ENCODE measurements around the gene ATP10B.

The ATP10B gene

GRCh38 chr5:160547061-160547460 lies 304.9 kb downstream of the ATP10B start:
- no peak for DNase-seq (ENCODE audit: low spot score)
- no peak overlapping the region for H3K27ac ChIP-seq
- no peak for TF ChIP-seq CTCF (IDR thresholded peaks at IDR 0.05)
- no peak overlapping the region for H3K4me3 ChIP-seq

DNA sequence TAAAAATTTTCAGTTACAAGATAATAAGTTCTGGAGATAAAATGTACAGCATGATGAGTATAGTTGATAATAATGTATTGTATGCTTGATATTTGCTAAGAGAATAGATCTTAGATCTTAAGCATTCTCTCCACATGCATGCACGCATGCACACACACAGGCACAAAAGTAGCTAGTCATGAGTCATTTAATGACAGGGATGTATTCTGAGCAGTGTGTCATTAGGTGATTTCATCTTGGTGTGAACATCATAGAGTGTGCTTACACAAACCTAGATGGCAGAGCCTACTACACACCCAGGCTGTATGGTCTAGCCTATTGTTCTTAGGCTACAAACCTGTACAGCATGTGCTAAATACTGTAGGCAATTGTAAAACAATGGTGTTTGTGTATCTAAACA lies 306.2 kb downstream of the ATP10B start:
- DNase-seq (ENCODE audit: low spot score) = no peak
- H3K27ac ChIP-seq = no peak overlapping the region
- no peak for TF ChIP-seq CTCF (IDR thresholded peaks at IDR 0.05)
- no peak overlapping the region for H3K4me3 ChIP-seq

DNA sequence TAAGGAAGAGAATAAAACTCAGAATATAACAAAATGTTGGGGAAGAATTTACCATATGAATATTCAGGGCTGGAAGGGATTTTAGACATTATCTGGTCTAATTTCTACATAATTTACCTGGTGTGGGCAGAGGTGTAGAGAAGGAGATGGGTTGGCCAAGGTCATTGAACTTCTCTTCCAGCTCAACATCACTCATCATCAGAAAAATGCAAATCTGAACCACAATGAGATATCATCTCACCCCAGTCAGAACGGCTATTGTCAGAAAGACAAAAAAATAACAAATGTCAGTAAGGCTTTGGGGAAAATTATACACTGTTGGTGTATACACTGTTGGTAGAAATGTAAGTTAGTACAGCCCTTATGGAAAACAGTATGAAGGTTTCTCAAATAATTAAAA lies 308.6 kb downstream of the ATP10B start:
- Histone ChIP-seq H3K4me3 (no peak overlapping the region), H3K27ac (no peak overlapping the region)
- no peak for TF ChIP-seq CTCF (IDR thresholded peaks at IDR 0.05)
- DNase-seq (ENCODE audit: low spot score) = no peak

- TF ChIP-seq CTCF (IDR thresholded peaks at IDR 0.05) = no peak
- H3K27ac ChIP-seq = no peak overlapping the region
- no peak for DNase-seq (ENCODE audit: low spot score)
- no peak overlapping the region for H3K4me3 ChIP-seq
Observed at GRCh38 chr5:160542840-160543239, 309.2 kb downstream of the ATP10B start.

DNA sequence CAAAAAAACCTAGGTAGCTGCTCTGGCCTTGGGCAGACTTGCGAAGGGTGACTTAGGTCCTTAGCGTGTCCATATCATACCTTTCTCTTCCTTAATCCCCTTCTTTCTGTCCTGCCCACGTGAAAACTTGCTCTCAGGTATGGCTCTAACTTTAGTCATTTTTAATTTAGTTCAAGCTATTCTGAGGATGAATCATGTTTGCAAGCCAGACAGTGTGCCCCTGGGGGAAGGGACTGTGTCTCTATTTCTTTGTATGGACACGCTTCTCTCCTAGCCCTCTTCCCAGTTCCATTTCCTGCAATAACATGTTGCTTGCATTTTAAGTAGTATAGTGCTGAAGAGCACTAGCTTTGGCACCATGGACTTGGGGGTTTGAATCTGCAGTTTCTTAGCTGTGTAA lies 309.7 kb downstream of the ATP10B start:
- TF ChIP-seq CTCF (IDR thresholded peaks at IDR 0.05) = no peak

GRCh38 chr5:160539431-160539830 lies 312.6 kb downstream of the ATP10B start:
- DNase-seq (ENCODE audit: low spot score) = no peak
- Histone ChIP-seq H3K27ac (no peak overlapping the region), H3K4me3 (no peak overlapping the region)
- TF ChIP-seq CTCF (IDR thresholded peaks at IDR 0.05) = no peak

More for the DNA sequence above, 309.7 kb downstream of the ATP10B start:
- DNase-seq (ENCODE audit: low spot score) = no peak
- Histone ChIP-seq H3K4me3 (no peak overlapping the region), H3K27ac (no peak overlapping the region)

GRCh38 chr5:160537940-160538339 lies 314.1 kb downstream of the ATP10B start:
- no peak overlapping the region for H3K4me3 ChIP-seq
- no peak for TF ChIP-seq CTCF (IDR thresholded peaks at IDR 0.05)
- H3K27ac ChIP-seq = no peak overlapping the region
- DNase-seq (ENCODE audit: low spot score) = no peak

Data from coronary artery (tissue), 2 donors.